Forelimb muscle (tissue), 1 donor: ENCODE data around the gene ARFGAP1. TPM values are rescaled to one million over a fixed set of nuclear protein-coding genes. Genes with fewer than 3 reads are reported as not detected.
"Not testable (repeated sequence)": the region's sequence is repeated elsewhere in the genome, so short reads cannot be mapped to it uniquely, and the experiment has no call there.

Experiments used
- DNase-seq: peaks from one replicate; pipeline ENCODE4 v3.0.0-alpha.2; 2013; ENCODE audit warnings: low read depth
- polyA plus RNA-seq: library from polyadenylated mRNA; unstranded; fragments of 120-200 nt; gene quantifications from one replicate; pipeline ENCODE4 v1.2.1, GENCODE V29; 2013; ENCODE audit not compliant: insufficient read length

The ARFGAP1 gene
- polyA plus RNA-seq, 1 donor = 76.0 TPM

DNA sequence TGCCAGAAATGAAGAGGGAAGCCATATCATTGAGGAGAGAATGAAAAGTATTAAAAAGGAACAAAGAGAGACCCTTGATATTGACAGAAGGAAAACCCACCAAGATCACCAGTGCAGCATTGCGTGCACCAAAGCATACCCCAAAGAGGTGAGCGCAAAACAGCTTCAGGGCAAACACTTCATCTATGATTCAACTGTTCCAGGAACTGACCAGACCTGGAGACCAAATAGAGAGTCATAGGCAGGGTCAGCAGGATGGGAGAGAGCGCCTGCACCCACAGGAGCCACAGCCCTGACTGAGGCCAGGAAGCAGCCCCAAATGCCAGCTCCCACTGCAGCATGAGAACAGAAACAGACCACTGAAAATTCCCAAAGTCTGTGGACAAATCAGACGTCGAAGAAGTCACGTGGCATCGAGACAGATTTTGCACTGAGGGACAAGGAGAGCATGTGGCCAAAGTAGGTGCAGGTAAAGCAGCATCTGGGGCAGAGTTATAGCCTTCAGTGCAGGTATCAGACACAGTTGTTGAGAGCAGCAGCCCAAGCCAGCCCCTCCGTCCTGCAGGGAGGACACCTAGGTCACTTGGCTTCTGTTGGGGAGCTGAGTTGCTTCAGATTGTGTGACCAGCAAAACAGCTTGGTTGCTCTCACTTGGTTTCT, 59.3 kb downstream of the ARFGAP1 start:
- no peak for DNase-seq

- no peak for DNase-seq
Measured at GRCh38 chr20:63332488-63333240, 60.1 kb downstream of the ARFGAP1 start.

- DNase-seq = no peak
Measured at GRCh38 chr20:63333241-63333836, 60.7 kb downstream of the ARFGAP1 start.

- DNase-seq = no peak
Measured at GRCh38 chr20:63334356-63334755, 61.7 kb downstream of the ARFGAP1 start.

DNA sequence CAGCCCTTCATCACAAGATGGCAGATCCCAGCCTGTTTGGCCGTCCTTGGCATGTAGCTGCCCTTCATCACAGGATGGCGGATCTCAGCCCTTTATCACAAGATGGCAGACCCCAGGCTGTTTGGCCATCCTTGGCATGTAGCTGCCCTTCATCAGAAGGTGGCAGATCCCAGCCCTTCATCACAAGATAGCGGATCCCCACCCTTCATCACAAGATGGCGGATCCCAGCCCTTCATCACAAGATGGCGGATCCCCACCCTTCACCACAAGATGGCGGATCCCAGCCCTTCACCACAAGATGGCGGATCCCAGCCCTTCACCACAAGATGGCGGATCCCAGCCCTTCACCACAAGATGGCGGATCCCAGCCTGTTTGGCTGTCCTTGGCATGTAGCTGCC, 62.4 kb downstream of the ARFGAP1 start:
- not testable (repeated sequence) for DNase-seq

- no peak for DNase-seq
Measured at GRCh38 chr20:63335711-63336110, 63.1 kb downstream of the ARFGAP1 start.

DNA sequence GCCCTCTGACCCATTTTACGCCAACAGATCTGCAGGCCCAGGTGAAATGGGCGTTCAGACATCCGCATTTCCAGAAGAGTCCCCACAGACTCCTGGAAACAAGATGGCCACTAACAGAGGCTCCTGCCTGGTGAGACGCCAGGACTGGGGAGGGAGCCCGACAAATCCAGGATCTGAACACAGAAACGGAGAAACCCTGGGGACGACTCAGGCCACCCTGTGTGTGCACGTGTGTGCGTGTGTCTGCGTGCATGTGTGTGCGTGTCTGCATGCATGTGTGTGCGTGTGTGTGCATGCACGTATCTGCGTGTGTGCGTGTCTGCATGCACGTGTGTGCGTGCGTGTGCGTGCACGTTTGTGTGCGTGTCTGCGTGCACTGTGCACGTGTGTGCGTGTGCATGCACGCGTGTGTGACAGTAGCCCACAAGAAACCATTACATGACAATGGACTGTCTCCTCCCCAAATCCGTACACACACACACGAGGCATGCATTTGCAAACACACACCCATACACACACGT, 63.7 kb downstream of the ARFGAP1 start:
- DNase-seq = no peak

GRCh38 chr20:63337786-63338420, 65.3 kb downstream of the ARFGAP1 start:
- DNase-seq = no peak

Other genes with a start within 250 kb of the ARFGAP1 start
- 25.2 TPM for gene YTHDF1, start 56.7 kb upstream of the ARFGAP1 start, polyA plus RNA-seq
- gene BIRC7, start 36.9 kb upstream of the ARFGAP1 start, polyA plus RNA-seq = 0.27 TPM
- 29.5 TPM for gene NKAIN4, start 18.4 kb upstream of the ARFGAP1 start, polyA plus RNA-seq
- gene COL20A1, start 20.4 kb downstream of the ARFGAP1 start, polyA plus RNA-seq = 4.0 TPM
- 0.46 TPM for gene CHRNA4, start 88.5 kb downstream of the ARFGAP1 start, polyA plus RNA-seq
- gene KCNQ2, start 199.8 kb downstream of the ARFGAP1 start, polyA plus RNA-seq = 3.5 TPM
- 1,049 TPM for gene EEF1A2, start 226.3 kb downstream of the ARFGAP1 start, polyA plus RNA-seq
- 254 TPM for gene PPDPF, start 248.0 kb downstream of the ARFGAP1 start, polyA plus RNA-seq